Progenitor cell of endocrine pancreas (in vitro differentiated cells): ENCODE results near the gene IFNA21. TPM values are rescaled to one million over a fixed set of nuclear protein-coding genes. Genes with fewer than 3 reads are reported as not detected.

Experiments
- DNase-seq: peaks from one replicate; pipeline ENCODE4 v3.0.0; 2021; ENCODE audit warnings: low spot score; ENCODE audit not compliant: unreplicated experiment
- H3K27ac Mint-ChIP-seq: 2 replicates; pipeline ENCODE4 v1.8.0; 2021; ENCODE audit warnings: mild to moderate bottlenecking, moderate library complexity, mixed read lengths
- H3K27me3 Mint-ChIP-seq: 2 replicates; pipeline ENCODE4 v1.8.0; 2021; ENCODE audit warnings: mixed read lengths
- H3K36me3 Mint-ChIP-seq: 2 replicates; pipeline ENCODE4 v1.8.0; 2022; ENCODE audit warnings: mixed read lengths; ENCODE audit not compliant: insufficient read depth
- H3K4me1 Mint-ChIP-seq: 2 replicates; pipeline ENCODE4 v1.8.0; 2021; ENCODE audit warnings: low read depth, mixed read lengths
- H3K4me3 Mint-ChIP-seq: 2 replicates; pipeline ENCODE4 v1.8.0; 2021; ENCODE audit warnings: low read depth, mild to moderate bottlenecking, moderate library complexity, mixed read lengths
- H3K9me3 Mint-ChIP-seq: 2 replicates; pipeline ENCODE4 v1.8.0; 2021; ENCODE audit warnings: low read depth, mixed read lengths
- CTCF ChIP-seq: fragments of 200-600 bp; sonication (generic); IDR thresholded peaks from one replicate; pipeline ENCODE4 v1.5.0; 2021; ENCODE audit warnings: antibody characterized with exemption, mild to moderate bottlenecking; ENCODE audit not compliant: unreplicated experiment
- total RNA-seq: library from RNA; stranded (reverse); gene quantifications from 2 replicates; pipeline ENCODE4 v1.2.1, GENCODE V29; 2021

Gene IFNA21
- total RNA-seq, 1 donor from 2014 or later = not detected

GRCh38 chr9:21171351-21171750 lies 4.9 kb upstream of the IFNA21 start:
- Mint-ChIP-seq H3K27me3 (peaks cover 9% of the 10 kb centered on the region), H3K4me1 (no peaks in the 10 kb centered on the region), H3K27ac (no peak overlapping the region), H3K9me3 (no peaks in the 10 kb centered on the region), H3K36me3 (no peaks in the 10 kb centered on the region), H3K4me3 (no peak overlapping the region)
- no peak for DNase-seq
- no peak for TF ChIP-seq CTCF

DNA sequence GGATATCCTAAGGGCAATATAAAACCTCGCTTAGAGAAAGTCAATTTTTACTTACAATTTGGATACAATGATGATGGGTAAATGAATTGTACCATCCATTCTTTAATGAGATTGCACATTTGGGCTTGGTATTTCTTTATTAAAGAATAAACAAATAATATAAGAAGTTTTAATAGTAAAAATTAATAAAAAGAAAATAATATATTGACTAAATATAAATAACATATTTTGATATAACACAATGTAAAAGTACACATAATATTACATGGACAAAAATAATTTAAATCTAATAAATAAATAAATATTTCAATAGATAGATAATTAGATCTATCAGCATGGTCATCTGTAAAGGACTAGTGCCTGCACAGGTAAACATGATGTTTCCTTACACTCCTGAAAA lies 944 bp downstream of the IFNA21 start:
- Mint-ChIP-seq H3K27me3 (no peaks in the 10 kb centered on the region), H3K9me3 (peaks cover 15% of the 10 kb centered on the region), H3K36me3 (peaks cover 2% of the 10 kb centered on the region), H3K4me1 (no peaks in the 10 kb centered on the region), H3K4me3 (no peak overlapping the region), H3K27ac (no peak overlapping the region)
- no peak for DNase-seq
- TF ChIP-seq CTCF = no peak

DNA sequence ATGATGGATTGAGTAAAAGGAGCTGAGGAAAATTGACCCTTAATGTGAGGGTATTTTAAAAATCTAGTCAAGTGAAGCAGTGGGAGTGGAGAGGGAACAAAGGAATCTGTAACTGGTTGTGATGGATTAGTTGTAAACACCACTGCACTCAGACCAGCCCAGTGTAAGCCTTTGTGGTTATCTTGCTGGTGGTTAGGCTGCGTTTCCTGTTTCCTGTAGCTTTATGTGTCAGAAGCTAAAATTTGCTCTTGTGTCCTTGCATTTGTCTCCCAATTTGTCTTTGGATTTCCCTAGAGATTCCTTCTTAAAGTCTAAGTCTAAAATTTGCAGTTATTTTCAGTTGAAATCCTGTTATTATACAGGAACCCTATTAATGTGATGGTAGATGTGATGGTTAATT lies 6.3 kb downstream of the IFNA21 start:
- H3K36me3 Mint-ChIP-seq = peaks cover 2% of the 10 kb centered on the region
- peaks cover 21% of the 10 kb centered on the region for H3K9me3 Mint-ChIP-seq
- DNase-seq = no peak
- peaks cover 2% of the 10 kb centered on the region for H3K4me1 Mint-ChIP-seq
- TF ChIP-seq CTCF = no peak
- H3K27ac Mint-ChIP-seq = no peak overlapping the region
- no peaks in the 10 kb centered on the region for H3K27me3 Mint-ChIP-seq
- H3K4me3 Mint-ChIP-seq = no peak overlapping the region

DNA sequence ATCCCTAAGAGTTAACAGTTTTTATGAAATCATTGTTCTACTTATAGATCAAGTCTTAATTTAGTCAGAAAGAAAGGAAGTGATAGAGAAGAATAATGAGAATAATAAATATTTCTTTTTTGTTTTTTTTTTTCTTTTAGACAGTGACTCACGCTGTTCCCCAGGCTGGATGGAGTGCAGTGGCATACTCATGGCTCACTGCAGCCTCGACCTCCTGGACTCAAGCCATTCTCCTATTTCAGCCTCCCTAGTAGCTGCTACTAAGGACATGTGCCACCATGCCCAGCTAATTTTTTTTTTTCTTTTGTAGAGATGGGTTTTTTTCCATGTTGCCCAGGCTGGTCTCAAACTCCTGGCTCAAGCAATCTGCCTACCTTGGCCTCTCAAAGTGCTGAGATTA lies 11.0 kb downstream of the IFNA21 start:
- DNase-seq = no peak
- H3K4me3 Mint-ChIP-seq = no peak overlapping the region
- H3K36me3 Mint-ChIP-seq = no peaks in the 10 kb centered on the region
- peaks cover 3% of the 10 kb centered on the region for H3K4me1 Mint-ChIP-seq
- TF ChIP-seq CTCF = no peak
- H3K27ac Mint-ChIP-seq = no peak overlapping the region
- peaks cover 6% of the 10 kb centered on the region for H3K9me3 Mint-ChIP-seq
- no peaks in the 10 kb centered on the region for H3K27me3 Mint-ChIP-seq

- H3K4me3 Mint-ChIP-seq = no peak overlapping the region
Observed at GRCh38 chr9:21154018-21154608, 12.3 kb downstream of the IFNA21 start.

More at GRCh38 chr9:21154018-21154608, 12.3 kb downstream of the IFNA21 start:
- H3K36me3 Mint-ChIP-seq = no peaks in the 10 kb centered on the region
- H3K27me3 Mint-ChIP-seq = no peaks in the 10 kb centered on the region
- DNase-seq = no peak
- peaks cover 1% of the 10 kb centered on the region for H3K4me1 Mint-ChIP-seq
- TF ChIP-seq CTCF = peak; percentile 27
- no peaks in the 10 kb centered on the region for H3K9me3 Mint-ChIP-seq
- no peak overlapping the region for H3K27ac Mint-ChIP-seq
